ENCODE results near the gene DBT.

DNA sequence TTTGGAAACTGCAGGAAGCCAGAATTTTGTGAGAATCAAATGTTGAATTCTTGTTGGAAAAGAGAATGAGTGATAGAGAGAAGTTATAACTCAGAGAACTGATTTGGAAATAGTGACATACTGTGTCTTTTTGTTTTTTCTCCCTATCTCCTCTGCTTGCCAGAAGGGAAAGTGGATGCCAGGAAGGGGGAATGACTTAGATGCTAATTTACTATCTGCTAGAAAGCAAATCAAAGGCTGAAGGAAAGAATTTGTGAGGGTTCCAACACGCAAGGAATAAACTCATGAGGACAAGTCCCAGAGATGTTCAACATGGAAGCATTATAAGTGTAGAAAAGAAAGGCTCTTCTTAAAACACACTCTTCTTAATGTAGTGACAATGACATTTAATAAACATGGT lies 51.0 kb downstream of the DBT start:
- TF ChIP-seq, protein P1, sequence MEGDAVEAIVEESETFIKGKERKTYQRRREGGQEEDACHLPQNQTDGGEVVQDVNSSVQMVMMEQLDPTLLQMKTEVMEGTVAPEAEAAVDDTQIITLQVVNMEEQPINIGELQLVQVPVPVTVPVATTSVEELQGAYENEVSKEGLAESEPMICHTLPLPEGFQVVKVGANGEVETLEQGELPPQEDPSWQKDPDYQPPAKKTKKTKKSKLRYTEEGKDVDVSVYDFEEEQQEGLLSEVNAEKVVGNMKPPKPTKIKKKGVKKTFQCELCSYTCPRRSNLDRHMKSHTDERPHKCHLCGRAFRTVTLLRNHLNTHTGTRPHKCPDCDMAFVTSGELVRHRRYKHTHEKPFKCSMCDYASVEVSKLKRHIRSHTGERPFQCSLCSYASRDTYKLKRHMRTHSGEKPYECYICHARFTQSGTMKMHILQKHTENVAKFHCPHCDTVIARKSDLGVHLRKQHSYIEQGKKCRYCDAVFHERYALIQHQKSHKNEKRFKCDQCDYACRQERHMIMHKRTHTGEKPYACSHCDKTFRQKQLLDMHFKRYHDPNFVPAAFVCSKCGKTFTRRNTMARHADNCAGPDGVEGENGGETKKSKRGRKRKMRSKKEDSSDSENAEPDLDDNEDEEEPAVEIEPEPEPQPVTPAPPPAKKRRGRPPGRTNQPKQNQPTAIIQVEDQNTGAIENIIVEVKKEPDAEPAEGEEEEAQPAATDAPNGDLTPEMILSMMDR (IDR thresholded peaks at IDR 0.05 in 2 of 3, conservative IDR thresholded peaks at IDR 0.05 in 1 of 3; ENCODE audit: borderline replicate concordance in 1 of 3, insufficient read depth in 1 of 3, low read depth in 2 of 3, low read length in 2 of 3), result no peak
- no peak for TF ChIP-seq YY1 (IDR thresholded peaks at IDR 0.05; ENCODE audit: extremely low read depth, insufficient replicate concordance, low read depth, low read length)
- no peak for TF ChIP-seq CEBPB (IDR thresholded peaks at IDR 0.05; ENCODE audit: low read depth)
- TF ChIP-seq POLR2A (IDR thresholded peaks at IDR 0.05; ENCODE audit: borderline replicate concordance, extremely low read depth, insufficient read depth, insufficient read length), result no peak
- TF ChIP-seq POLR2AphosphoS5 (IDR thresholded peaks at IDR 0.05; ENCODE audit: low read depth, low read length), result no peak
- TF ChIP-seq EZH2 (IDR thresholded peaks at IDR 0.05), result no peak
- TF ChIP-seq SIN3A (IDR thresholded peaks at IDR 0.05; ENCODE audit: low read depth), result no peak
- TF ChIP-seq ZBTB33 (IDR thresholded peaks at IDR 0.05; ENCODE audit: extremely low read depth, insufficient replicate concordance, low read length), result no peak
- TF ChIP-seq ZFX (IDR thresholded peaks at IDR 0.05), result no peak
- TF ChIP-seq MAX (IDR thresholded peaks at IDR 0.05), result no peak

Measured in HCT116 (cell line).